Erythroblast (primary cell): Measurements from ENCODE around the gene COMMD3.

Experiments
- GATA1 ChIP-seq: IDR thresholded peaks from 2 replicates; pipeline ENCODE4 v1.6.1; 2011; ENCODE audit warnings: low read depth, mild to moderate bottlenecking, control low read depth, low read length, moderate library complexity
- POLR2A ChIP-seq: IDR thresholded peaks from 2 replicates; pipeline ENCODE4 v1.6.1; 2011; ENCODE audit warnings: mild to moderate bottlenecking, low read length

GRCh38 chr10:22349755-22350154 is 33.6 kb downstream of the COMMD3 start:
- no peak for TF ChIP-seq POLR2A
- TF ChIP-seq GATA1, result no peak
